Gastrocnemius medialis (tissue), 4 donors: Measurements from ENCODE around the gene ROMO1. TPM values are rescaled to one million over a fixed set of nuclear protein-coding genes. Genes with fewer than 3 reads are reported as not detected.
"Not testable (repeated sequence)": the region's sequence is repeated elsewhere in the genome, so short reads cannot be mapped to it uniquely, and the experiment has no call there.

Source experiments
- ATAC-seq, 2 donors: fragments of 150-250 bp; one replicate each; pipeline ENCODE4 v1.9.1; 2016
- DNase-seq, 2 donors: peaks; one replicate each; pipeline ENCODE4 v3.0.0-alpha.2; 2019
- H3K27ac ChIP-seq, 4 donors: fragments of 200-600 bp; sonication (generic); 1 replicate in 1 of 4; 2 replicates in 3 of 4; pipeline ENCODE4 v1.5.1; 2016 to 2018; ENCODE audit warnings: mild to moderate bottlenecking in 2 of 4, moderate library complexity in 1 of 4
- H3K27me3 ChIP-seq, 3 donors: fragments of 200-600 bp; sonication (generic) in 2 of 3; 1 replicate in 1 of 3; 2 replicates in 2 of 3; pipeline versions ENCODE4 v1.5.1 to v1.6.0; 2016 to 2019; ENCODE audit warnings: mild to moderate bottlenecking in 1 of 3, moderate library complexity in 1 of 3
- H3K36me3 ChIP-seq, 2 donors: fragments of 200-600 bp; sonication (generic) in 1 of 2; one replicate each; pipeline ENCODE4 v1.5.1; 2017 to 2018
- H3K4me1 ChIP-seq, 2 donors: fragments of 200-600 bp; sonication (generic) in 1 of 2; one replicate each; pipeline ENCODE4 v1.5.1; 2016 to 2017; ENCODE audit warnings: mild to moderate bottlenecking in 2 of 2
- H3K4me3 ChIP-seq, 4 donors: fragments of 200-600 bp; sonication (generic) in 3 of 4; 1 replicate in 1 of 4; 2 replicates in 3 of 4; pipeline ENCODE4 v1.5.1; 2016 to 2019; ENCODE audit warnings: mild to moderate bottlenecking in 2 of 4
- H3K9me3 ChIP-seq, 3 donors: fragments of 200-600 bp; sonication (generic) in 2 of 3; 1 replicate in 1 of 3; 2 replicates in 2 of 3; pipeline ENCODE4 v1.5.1; 2016 to 2019
- CTCF ChIP-seq, 5 experiments: fragments of 450-650 bp in 3 of 5; fragments of 200-600 bp in 2 of 5; sonication (generic) in 2 of 5; IDR thresholded peaks in 4 of 5; conservative IDR thresholded peaks in 1 of 5; 1 replicate in 4 of 5; 2 replicates in 1 of 5; pipeline ENCODE4 v1.5.1; 2016 to 2019; ENCODE audit warnings: antibody characterized with exemption in 5 of 5, mild to moderate bottlenecking in 3 of 5, moderate library complexity in 3 of 5
- POLR2A ChIP-seq, 2 donors: fragments of 450-650 bp; IDR thresholded peaks; one replicate each; pipeline ENCODE4 v1.6.1; 2017; ENCODE audit warnings: antibody characterized with exemption in 2 of 2, mild to moderate bottlenecking in 2 of 2, moderate library complexity in 2 of 2
- in situ Hi-C, 4 donors: fragments of 200-750 bp; cut with MboI; loops; one replicate each; pipeline versions ENCODE4 v1.15.0 to v1.8.0; 2017; ENCODE audit warnings: low sequenced_read_pairs in 4 of 4
- intact Hi-C: fragments of 100-400 bp; cut with DNase I; formaldehyde crosslinking; loops from one replicate; pipeline ENCODE4 v1.15.1; 2023; ENCODE audit warnings: low total_unique reads
- total RNA-seq, 4 donors: library from RNA; depleted of rRNA; stranded (reverse); fragments of >200 nt; gene quantifications; one replicate each; pipeline versions ENCODE4 v1.1.0 to v1.2.3, GENCODE V29; 2016

The ROMO1 gene
- total RNA-seq, 4 donors from 2014 or later: 213 to 491 (median 309) TPM

- no peaks in the 10 kb centered on the region for H3K27me3 ChIP-seq
- DNase-seq (no peak), ATAC-seq (no peak)
- H3K4me3 ChIP-seq: no peak overlapping the region
- H3K27ac ChIP-seq: peak overlapping the region in 3 of 4 donors; percentile 9 to 97 (median 94)
- in situ Hi-C loops: loop anchor here in 1 of 4 donors (25.0 kb wide), 1 partner anchor 184 kb away; no protein-coding TSS in a partner anchor
- intact Hi-C loops: no loop called here
- H3K4me1 ChIP-seq: peaks cover 20 to 39% of the 10 kb centered on the region in 2 donors
- H3K36me3 ChIP-seq: peaks cover 0 to 63% of the 10 kb centered on the region in 2 donors
- TF ChIP-seq CTCF (IDR thresholded peaks at IDR 0.05 in 4 of 5, conservative IDR thresholded peaks at IDR 0.05 in 1 of 5) (no peak), POLR2A (IDR thresholded peaks at IDR 0.05) (no peak)
- H3K9me3 ChIP-seq: no peaks in the 10 kb centered on the region
Measured at GRCh38 chr20:35702824-35703695, 3.9 kb downstream of the ROMO1 start.

GRCh38 chr20:35704514-35705261 lies 5.5 kb downstream of the ROMO1 start:
- in situ Hi-C loops: loop anchor here in 1 of 4 donors (25.0 kb wide), 1 partner anchor 183 kb away; no protein-coding TSS in a partner anchor
- Histone ChIP-seq H3K9me3 (no peaks in the 10 kb centered on the region), H3K27ac (peak overlapping the region in 2 of 4 donors; percentile 13 to 16), H3K4me3 (no peak overlapping the region), H3K36me3 (peaks cover 0 to 79% of the 10 kb centered on the region in 2 donors), H3K4me1 (peaks cover 13 to 39% of the 10 kb centered on the region in 2 donors), H3K27me3 (no peaks in the 10 kb centered on the region)
- DNase-seq (no peak), ATAC-seq (no peak)
- intact Hi-C loops: no loop called here
- TF ChIP-seq POLR2A (IDR thresholded peaks at IDR 0.05): no peak
- TF ChIP-seq CTCF (IDR thresholded peaks at IDR 0.05 in 4 of 5, conservative IDR thresholded peaks at IDR 0.05 in 1 of 5): no peak

- Histone ChIP-seq H3K27ac (peak overlapping the region in 1 of 4 donors; percentile 16), H3K4me1 (peaks cover 14 to 39% of the 10 kb centered on the region in 2 donors), H3K36me3 (peaks cover 0 to 91% of the 10 kb centered on the region in 2 donors)
- H3K9me3 ChIP-seq, H3K4me3 ChIP-seq, H3K27me3 ChIP-seq, intact Hi-C loops, ATAC-seq, DNase-seq: not testable (repeated sequence)
- in situ Hi-C loops: loop anchor here in 1 of 4 donors (25.0 kb wide), 1 partner anchor 181 kb away; no protein-coding TSS in a partner anchor
Measured at GRCh38 chr20:35705894-35706293, 6.7 kb downstream of the ROMO1 start.

- intact Hi-C loops, H3K4me3 ChIP-seq, DNase-seq, H3K9me3 ChIP-seq, H3K27me3 ChIP-seq, ATAC-seq, H3K27ac ChIP-seq: not testable (repeated sequence)
- in situ Hi-C loops: loop anchor here in 1 of 4 donors (25.0 kb wide), 1 partner anchor 180 kb away; no protein-coding TSS in a partner anchor
- H3K36me3 ChIP-seq: peaks cover 3 to 97% of the 10 kb centered on the region in 2 donors
- peaks cover 22 to 44% of the 10 kb centered on the region in 2 donors for H3K4me1 ChIP-seq
Measured at GRCh38 chr20:35706591-35707529, 7.7 kb downstream of the ROMO1 start.

GRCh38 chr20:35708502-35708901 lies 9.3 kb downstream of the ROMO1 start:
- ATAC-seq: no peak
- H3K27ac ChIP-seq: no peak overlapping the region
- in situ Hi-C loops (loop anchor here in 1 of 4 donors (25.0 kb wide), 1 partner anchor 179 kb away; no protein-coding TSS in a partner anchor), intact Hi-C loops (no loop called here)
- H3K36me3 ChIP-seq: peaks cover 3 to 95% of the 10 kb centered on the region in 2 donors
- H3K4me1 ChIP-seq: peaks cover 21 to 36% of the 10 kb centered on the region in 2 donors
- no peak for DNase-seq
- no peaks in the 10 kb centered on the region for H3K27me3 ChIP-seq
- TF ChIP-seq CTCF (IDR thresholded peaks at IDR 0.05 in 4 of 5, conservative IDR thresholded peaks at IDR 0.05 in 1 of 5) (no peak), POLR2A (IDR thresholded peaks at IDR 0.05) (no peak)
- no peak overlapping the region for H3K4me3 ChIP-seq
- H3K9me3 ChIP-seq: no peaks in the 10 kb centered on the region
